ENCODE measurements around the gene INAFM2. TPM values are rescaled to one million over a fixed set of nuclear protein-coding genes. Genes with fewer than 3 reads are reported as not detected.

The INAFM2 gene
- total RNA-seq, 2 donors from 2014 or later = 25.3 to 27.1 TPM

DNA sequence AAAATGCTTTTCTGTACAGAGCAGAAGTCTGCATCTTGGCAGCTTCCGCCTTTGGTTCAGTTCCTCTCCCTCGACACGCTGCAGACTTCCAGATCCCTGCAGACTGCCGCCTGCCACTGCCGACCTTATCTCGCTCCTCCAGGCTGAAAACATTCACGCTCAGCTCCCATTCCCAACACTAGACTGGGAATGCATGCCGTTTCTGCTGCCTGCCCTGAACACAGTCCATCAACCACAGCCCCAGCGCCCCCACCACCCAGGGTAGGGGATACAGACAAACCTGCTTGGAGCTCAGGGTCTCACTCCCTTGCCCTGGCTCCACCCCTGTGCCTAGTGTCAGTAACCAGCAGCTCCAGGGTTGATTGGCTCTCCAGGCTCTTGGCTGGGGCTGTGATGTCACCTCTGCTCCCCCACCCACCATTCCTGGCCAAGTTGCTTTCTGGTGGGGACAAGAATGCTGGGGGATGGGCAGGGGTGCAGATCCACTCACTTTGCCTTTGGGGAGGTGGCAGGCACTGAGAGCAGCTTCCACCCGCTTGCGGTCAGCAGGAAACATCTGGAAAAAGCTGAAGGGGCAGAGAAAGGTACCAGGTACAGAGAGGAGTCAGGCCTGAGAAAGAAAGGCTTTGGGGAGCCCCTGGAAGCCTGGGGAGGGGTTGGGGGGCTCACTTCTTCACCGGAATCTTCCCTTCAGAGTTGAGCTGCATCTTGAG lies 21.9 kb upstream of the INAFM2 start:
- intact Hi-C loops (cut with DNase I) = no loop called here
- no peak for DNase-seq (ENCODE audit: low spot score)

GRCh38 chr15:40302288-40302886 lies 21.1 kb upstream of the INAFM2 start:
- intact Hi-C loops (cut with DNase I) = no loop called here
- DNase-seq (ENCODE audit: low spot score) = peak; percentile 62

GRCh38 chr15:40302981-40303380 lies 20.5 kb upstream of the INAFM2 start:
- intact Hi-C loops (cut with DNase I) = no loop called here

DNA sequence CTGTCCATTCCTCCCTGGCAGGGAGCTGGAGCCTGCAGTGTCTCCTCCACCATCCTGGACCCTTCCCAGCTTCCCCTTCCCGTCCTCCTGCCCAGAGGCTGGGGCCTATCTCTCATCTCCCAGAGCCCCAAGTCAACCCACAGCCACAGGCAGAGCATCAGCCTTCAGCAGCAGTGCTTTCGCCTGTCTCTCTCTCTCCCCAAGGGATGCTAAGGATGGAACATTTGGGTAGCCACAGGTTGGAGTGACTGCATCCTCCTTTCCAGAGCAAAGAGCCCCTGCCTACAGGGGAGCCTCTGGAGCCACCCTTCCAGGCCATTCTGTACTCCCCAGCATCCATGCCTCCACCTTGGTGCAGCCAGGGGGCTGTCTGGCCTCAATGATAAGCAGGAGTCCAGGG lies 19.9 kb upstream of the INAFM2 start:
- DNase-seq (ENCODE audit: low spot score) = peak; percentile 41
- intact Hi-C loops (cut with DNase I) = no loop called here

More at GRCh38 chr15:40302981-40303380, 20.5 kb upstream of the INAFM2 start:
- DNase-seq (ENCODE audit: low spot score) = peak; percentile 63

GRCh38 chr15:40305281-40305680 lies 18.2 kb upstream of the INAFM2 start:
- DNase-seq (ENCODE audit: low spot score) = no peak
- intact Hi-C loops (cut with DNase I) = no loop called here

DNA sequence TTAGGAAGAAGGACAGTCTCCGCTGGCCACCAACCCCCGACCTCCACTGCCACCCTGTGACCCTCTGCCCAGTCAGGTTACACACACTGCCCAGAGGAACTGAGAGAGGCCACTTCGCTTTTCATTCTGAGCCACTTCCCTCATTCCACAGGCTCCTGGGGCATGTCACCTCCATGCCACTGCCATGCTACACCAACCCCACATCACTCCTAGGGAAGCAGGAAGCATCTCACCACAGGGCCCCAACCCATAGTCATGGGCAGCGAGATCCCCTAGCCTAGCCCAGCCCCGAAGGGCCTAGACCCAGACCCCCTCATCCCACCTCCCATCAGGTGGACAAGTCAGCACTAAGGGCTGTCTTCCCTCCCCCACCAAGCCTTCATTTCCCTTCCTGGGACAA lies 17.1 kb upstream of the INAFM2 start:
- peak; percentile 41 for DNase-seq (ENCODE audit: low spot score)

DNA sequence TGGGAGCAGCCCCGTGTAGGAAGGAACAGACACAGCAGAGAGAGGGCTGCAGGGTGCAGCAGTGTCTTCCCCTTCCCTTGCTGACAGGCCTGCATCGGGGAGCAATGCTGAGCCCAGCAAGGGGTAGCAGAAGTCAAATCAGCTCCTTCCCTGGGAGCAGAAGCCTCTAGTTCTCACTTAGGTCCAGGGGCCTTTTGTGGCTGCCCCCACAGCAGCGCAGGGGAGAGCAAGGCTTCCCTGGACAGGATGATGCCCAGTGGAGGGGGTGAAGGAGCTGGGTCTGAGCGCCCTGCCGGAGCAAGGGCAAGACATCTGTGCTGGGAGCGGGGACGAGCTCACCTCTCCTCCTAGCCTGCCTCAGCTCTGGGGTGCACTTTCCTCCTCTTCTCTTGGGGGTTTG lies 16.6 kb upstream of the INAFM2 start:
- peak; percentile 74 for DNase-seq (ENCODE audit: low spot score)
- intact Hi-C loops (cut with DNase I) = no loop called here

More for the DNA sequence above, 17.1 kb upstream of the INAFM2 start:
- intact Hi-C loops (cut with DNase I) = no loop called here

DNA sequence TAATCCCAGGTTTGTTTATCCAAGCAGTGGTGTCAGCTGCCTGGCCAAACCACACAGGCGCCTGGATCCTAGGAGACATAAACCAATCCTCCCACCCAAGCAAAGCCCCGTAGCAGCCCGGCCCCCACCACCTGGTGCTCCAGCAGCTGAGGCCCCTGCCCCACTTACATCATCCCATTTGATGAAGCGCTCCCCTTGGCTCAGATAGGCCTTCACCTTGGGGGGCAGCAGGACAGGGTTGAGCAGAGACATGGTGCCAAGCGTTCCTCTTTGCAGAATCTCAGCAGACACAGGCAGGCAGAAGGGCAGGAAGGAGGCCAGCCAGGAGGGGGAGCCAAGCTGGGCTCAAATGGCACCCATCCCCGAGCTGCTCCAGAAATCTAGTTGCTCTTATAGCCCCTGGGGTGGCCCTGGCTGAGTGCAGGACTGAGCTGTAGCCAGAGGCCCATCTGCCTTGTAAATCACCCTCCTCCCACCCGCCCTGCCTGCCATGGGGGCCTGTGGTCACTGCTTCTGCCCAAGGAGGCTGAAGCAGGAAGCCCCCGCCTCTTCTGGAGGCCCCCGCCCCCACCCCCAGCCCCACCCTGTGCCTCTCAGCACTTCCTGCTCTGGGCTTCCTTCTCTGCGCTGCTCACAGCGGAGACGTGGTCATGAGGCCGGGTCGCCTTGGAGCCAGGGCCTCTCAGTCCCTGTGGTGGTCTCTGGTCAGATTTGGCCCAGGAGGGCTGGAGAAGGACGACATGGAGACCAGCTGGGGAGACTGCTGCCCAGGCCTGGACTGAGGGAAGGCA lies 15.9 kb upstream of the INAFM2 start, which contains the start of gene PLCB2:
Gene PLCB2 (minus strand): TSS at position 515 of the 791 bp plus-strand sequence. CDS start 263 bp downstream, at position 252.
- peak; percentile 84 for DNase-seq (ENCODE audit: low spot score)
- intact Hi-C loops (cut with DNase I) = no loop called here

- DNase-seq (ENCODE audit: low spot score) = peak; percentile 35
- intact Hi-C loops (cut with DNase I) = no loop called here
Measured at GRCh38 chr15:40309344-40309862, 14.1 kb upstream of the INAFM2 start.

GRCh38 chr15:40310001-40310959 lies 13.2 kb upstream of the INAFM2 start:
- intact Hi-C loops (cut with DNase I) = no loop called here
- DNase-seq (ENCODE audit: low spot score) = peak; percentile 81

DNA sequence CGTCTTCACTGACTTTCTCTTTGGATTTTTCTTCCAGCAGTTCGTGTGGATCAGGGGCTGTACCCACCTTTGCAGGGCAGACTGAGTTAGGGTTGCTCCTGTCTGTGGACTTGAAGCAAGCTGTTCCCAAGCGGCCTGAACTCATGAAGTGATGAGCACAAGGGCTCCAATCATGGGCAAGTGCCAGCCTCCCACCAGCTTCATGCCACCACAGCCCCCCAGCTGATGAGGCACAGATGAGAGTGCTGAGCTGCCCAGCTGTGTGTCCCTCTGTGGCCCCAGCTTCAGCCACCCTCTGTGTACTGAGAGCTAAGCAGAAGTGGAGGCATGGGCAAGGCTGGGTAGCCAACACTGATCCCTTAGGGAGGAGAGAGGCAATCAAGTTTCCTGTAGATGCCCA lies 12.5 kb upstream of the INAFM2 start:
- intact Hi-C loops (cut with DNase I) = no loop called here
- peak; percentile 46 for DNase-seq (ENCODE audit: low spot score)

DNA sequence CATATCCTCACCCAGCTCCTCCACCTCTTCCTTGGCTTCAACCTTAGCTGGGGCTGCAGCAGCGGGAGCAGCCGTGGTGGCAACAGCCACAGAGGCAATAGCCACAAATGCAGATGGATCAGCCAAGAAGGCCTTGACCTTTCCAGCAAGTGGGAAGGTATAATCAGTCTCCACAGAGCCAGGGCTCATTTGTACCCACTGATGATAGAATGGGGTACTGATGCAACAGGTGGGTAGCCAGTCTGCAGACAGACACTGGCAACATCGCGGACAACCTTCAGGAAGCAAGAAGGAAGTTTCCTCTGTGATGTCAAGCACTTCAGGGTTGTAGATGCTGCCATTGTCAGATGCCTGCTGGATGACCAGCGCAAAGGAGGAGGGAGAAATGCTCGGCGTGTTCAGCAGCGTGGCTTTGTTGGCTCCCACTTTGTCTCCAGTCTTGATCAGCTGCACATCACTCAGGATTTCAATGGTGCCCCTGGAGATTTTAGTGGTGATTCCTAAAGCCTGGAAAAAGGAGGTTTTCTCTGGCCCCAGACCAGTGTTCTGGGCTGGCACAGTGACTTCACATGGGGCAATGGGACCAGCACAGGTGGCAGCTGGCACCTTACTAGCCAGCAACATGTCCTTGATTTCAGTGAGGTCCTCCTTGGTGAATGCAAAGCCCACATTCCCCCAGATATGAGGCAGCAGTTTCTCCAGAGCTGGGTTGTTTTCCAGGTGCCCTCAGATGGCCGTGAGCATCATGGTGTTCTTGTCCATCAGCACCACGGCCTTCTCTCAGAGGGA lies 10.9 kb upstream of the INAFM2 start:
- DNase-seq (ENCODE audit: low spot score) = peak; percentile 30

GRCh38 chr15:40313531-40314398 lies 9.7 kb upstream of the INAFM2 start:
- DNase-seq (ENCODE audit: low spot score) = peak; percentile 69
- intact Hi-C loops (cut with DNase I) = no loop called here

More for the DNA sequence above, 10.9 kb upstream of the INAFM2 start:
- intact Hi-C loops (cut with DNase I) = no loop called here

- DNase-seq (ENCODE audit: low spot score) = peak; percentile 16
- intact Hi-C loops (cut with DNase I) = no loop called here
Measured at GRCh38 chr15:40314723-40315276, 8.7 kb upstream of the INAFM2 start.

GRCh38 chr15:40316931-40317330 lies 6.6 kb upstream of the INAFM2 start:
- intact Hi-C loops (cut with DNase I) = no loop called here
- no peak for DNase-seq (ENCODE audit: low spot score)

- intact Hi-C loops (cut with DNase I) = no loop called here
- no peak for DNase-seq (ENCODE audit: low spot score)
Measured at GRCh38 chr15:40317580-40317979, 5.9 kb upstream of the INAFM2 start.

GRCh38 chr15:40320409-40320808 lies 3.1 kb upstream of the INAFM2 start:
- intact Hi-C loops (cut with DNase I) = no loop called here
- no peak for DNase-seq (ENCODE audit: low spot score)
